BE2C (cell line): ENCODE results near the gene FGD3.

Experiments
- DNase-seq: peaks from one replicate; pipeline ENCODE4 v3.0.0-alpha.2; 2020
- H3K27me3 ChIP-seq: fragments of 250-450 bp; sonication (Bioruptor Pico); 2 replicates; pipeline ENCODE4 v1.5.1; 2020; ENCODE audit warnings: mild to moderate bottlenecking
- H3K36me3 ChIP-seq: fragments of 250-450 bp; sonication (Bioruptor Pico); 2 replicates; pipeline ENCODE4 v1.5.1; 2020; ENCODE audit warnings: mild to moderate bottlenecking
- H3K4me1 ChIP-seq: fragments of 250-450 bp; sonication (Bioruptor Pico); 2 replicates; pipeline ENCODE4 v1.5.1; 2020
- H3K4me3 ChIP-seq: 2 replicates; pipeline ENCODE4 v1.5.1; 2011; ENCODE audit warnings: low read depth, low read length
- H3K9me3 ChIP-seq: fragments of 250-450 bp; sonication (Bioruptor Pico); 2 replicates; pipeline ENCODE4 v1.5.1; 2020
- TF ChIP-seq, protein P1 (sequence below): IDR thresholded peaks from 2 replicates; pipeline ENCODE4 v1.5.1; 2012; ENCODE audit warnings: mild to moderate bottlenecking, low read depth, low read length

The FGD3 gene

DNA sequence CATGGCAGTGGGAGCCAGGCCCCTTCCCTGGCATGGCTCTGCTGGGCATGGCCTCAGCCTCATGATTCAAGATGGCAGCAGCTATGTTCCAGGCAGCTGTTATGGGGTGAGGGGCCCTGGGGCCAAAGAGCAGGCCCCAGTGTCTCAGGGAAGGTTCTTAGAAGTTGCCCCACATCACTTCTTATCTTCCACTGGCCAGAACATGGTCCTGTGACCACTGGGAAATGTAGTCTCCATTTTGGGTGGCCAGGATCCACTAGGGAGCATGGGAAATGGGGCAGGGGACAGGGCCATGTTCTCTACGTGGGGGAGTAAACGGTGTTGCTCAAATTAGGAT, 129.4 kb downstream of the FGD3 start:
- Histone ChIP-seq H3K4me1 (peaks cover 12% of the 10 kb centered on the region), H3K27me3 (no peaks in the 10 kb centered on the region), H3K4me3 (no peak overlapping the region), H3K36me3 (no peaks in the 10 kb centered on the region), H3K9me3 (no peaks in the 10 kb centered on the region)
- no peak for DNase-seq
- TF ChIP-seq, protein P1, sequence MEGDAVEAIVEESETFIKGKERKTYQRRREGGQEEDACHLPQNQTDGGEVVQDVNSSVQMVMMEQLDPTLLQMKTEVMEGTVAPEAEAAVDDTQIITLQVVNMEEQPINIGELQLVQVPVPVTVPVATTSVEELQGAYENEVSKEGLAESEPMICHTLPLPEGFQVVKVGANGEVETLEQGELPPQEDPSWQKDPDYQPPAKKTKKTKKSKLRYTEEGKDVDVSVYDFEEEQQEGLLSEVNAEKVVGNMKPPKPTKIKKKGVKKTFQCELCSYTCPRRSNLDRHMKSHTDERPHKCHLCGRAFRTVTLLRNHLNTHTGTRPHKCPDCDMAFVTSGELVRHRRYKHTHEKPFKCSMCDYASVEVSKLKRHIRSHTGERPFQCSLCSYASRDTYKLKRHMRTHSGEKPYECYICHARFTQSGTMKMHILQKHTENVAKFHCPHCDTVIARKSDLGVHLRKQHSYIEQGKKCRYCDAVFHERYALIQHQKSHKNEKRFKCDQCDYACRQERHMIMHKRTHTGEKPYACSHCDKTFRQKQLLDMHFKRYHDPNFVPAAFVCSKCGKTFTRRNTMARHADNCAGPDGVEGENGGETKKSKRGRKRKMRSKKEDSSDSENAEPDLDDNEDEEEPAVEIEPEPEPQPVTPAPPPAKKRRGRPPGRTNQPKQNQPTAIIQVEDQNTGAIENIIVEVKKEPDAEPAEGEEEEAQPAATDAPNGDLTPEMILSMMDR: no peak

DNA sequence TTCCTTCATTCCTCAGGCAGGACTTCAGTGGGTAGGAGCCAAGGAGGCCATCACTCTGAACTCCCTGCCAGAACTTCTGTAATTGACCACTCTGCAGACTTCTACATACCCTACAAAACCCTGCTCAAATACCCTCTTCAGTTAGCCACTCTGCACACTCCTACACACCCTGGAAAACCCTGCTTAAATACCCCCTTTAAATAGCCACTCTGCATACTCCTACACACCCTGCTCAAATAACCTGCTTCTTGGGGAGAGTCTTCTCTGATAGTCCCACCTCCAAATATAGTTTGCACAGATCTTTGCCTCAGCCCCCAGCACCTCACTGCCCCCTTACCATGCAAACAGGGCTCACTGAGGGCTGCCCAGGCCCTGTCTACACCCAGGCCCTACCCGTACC, 130.0 kb downstream of the FGD3 start:
- H3K4me1 ChIP-seq: peaks cover 6% of the 10 kb centered on the region
- no peak overlapping the region for H3K4me3 ChIP-seq
- H3K9me3 ChIP-seq: no peaks in the 10 kb centered on the region
- no peak for DNase-seq
- TF ChIP-seq, protein P1: no peak
- no peaks in the 10 kb centered on the region for H3K27me3 ChIP-seq
- no peaks in the 10 kb centered on the region for H3K36me3 ChIP-seq

DNA sequence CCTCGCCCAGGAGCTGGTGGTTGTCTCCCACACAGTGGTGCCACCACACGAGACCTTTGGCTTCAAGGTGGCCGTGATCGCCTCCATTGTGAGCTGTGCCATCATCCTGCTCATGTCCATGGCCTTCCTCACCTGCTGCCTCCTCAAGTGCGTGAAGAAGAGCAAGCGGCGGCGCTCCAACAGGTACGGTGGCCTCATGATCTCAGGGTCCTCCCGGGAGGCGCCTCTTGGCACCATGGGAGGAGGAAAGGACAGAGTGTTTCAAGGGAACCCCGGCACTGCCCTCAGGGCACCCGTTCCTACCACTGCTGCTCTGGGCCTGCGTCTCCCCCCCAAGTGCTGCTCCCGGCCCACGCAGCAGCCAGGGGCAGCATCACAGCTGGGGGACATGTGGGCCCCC, 130.5 kb downstream of the FGD3 start:
- TF ChIP-seq, protein P1: no peak
- Histone ChIP-seq H3K36me3 (no peaks in the 10 kb centered on the region), H3K4me3 (no peak overlapping the region), H3K9me3 (no peaks in the 10 kb centered on the region), H3K4me1 (peaks cover 1% of the 10 kb centered on the region), H3K27me3 (no peaks in the 10 kb centered on the region)
- no peak for DNase-seq

GRCh38 chr9:93079371-93079770, 132.0 kb downstream of the FGD3 start:
- no peak for DNase-seq
- H3K4me3 ChIP-seq: no peak overlapping the region
- H3K36me3 ChIP-seq: no peaks in the 10 kb centered on the region
- H3K4me1 ChIP-seq: no peaks in the 10 kb centered on the region
- H3K9me3 ChIP-seq: no peaks in the 10 kb centered on the region
- no peaks in the 10 kb centered on the region for H3K27me3 ChIP-seq
- TF ChIP-seq, protein P1: no peak

DNA sequence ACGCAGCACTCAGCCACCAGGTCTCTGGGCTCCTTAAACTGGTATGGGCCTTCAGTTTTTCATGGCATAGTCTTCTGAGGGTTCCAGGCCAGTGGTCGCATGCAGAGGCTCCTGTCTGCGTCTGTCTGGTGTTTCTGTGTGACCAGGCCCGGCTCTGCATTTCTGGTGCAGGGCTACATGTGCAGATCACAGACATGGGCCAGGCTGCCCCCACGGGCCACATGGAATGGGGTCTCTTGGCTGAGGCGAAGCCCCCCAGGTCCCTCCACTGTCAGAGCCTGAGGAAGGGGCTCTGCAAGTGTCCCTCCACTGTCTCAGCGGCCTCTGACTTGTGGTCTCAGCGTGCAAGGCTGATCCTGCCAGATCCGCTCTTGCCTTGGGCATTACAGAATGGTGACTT, 133.1 kb downstream of the FGD3 start:
- TF ChIP-seq, protein P1: no peak
- Histone ChIP-seq H3K4me3 (no peak overlapping the region), H3K27me3 (no peaks in the 10 kb centered on the region), H3K36me3 (no peaks in the 10 kb centered on the region), H3K4me1 (no peaks in the 10 kb centered on the region), H3K9me3 (no peaks in the 10 kb centered on the region)
- DNase-seq: no peak

DNA sequence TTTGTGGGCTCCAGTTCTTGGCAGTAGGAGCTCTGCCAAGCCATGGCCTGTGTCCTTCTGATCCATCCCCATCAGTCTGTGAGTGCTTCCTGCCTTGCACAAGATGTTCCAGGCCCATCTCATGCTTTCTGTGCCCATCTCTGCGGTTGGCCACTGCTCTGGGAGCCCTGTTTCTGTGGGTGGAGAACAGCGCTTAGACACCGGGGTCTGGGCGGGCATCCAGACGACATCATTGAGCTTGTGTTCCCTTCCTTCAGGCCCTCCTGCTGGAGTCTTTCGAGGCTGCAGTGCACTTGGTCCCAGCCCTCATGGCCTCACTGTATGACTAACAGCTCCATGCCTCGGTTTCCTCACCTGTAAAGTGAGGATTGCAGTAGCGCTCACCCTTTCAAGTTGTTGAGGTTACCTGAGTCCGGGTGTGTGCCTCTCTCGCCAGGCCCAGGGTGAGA, 133.8 kb downstream of the FGD3 start:
- TF ChIP-seq, protein P1: no peak
- H3K4me1 ChIP-seq: no peaks in the 10 kb centered on the region
- H3K4me3 ChIP-seq: no peak overlapping the region
- no peaks in the 10 kb centered on the region for H3K9me3 ChIP-seq
- DNase-seq: no peak
- H3K36me3 ChIP-seq: no peaks in the 10 kb centered on the region
- no peaks in the 10 kb centered on the region for H3K27me3 ChIP-seq
